ENCODE measurements around the gene TADA2B. TPM values are rescaled to one million over a fixed set of nuclear protein-coding genes. Genes with fewer than 3 reads are reported as not detected.

Gene TADA2B
- total and polyA plus RNA-seq, 2 experiments from 2014 or later: 3.6 to 11.4 TPM

- TF ChIP-seq REST (IDR thresholded peaks at IDR 0.05; ENCODE audit: unreplicated experiment): no peak
- TF ChIP-seq CREB1 (CRISPR knock-in tag; IDR thresholded peaks at IDR 0.05; ENCODE audit: low read depth): no peak
- TF ChIP-seq STAT1 (IDR thresholded peaks at IDR 0.05; ENCODE audit: unreplicated experiment): no peak
- TF ChIP-seq, protein P1, sequence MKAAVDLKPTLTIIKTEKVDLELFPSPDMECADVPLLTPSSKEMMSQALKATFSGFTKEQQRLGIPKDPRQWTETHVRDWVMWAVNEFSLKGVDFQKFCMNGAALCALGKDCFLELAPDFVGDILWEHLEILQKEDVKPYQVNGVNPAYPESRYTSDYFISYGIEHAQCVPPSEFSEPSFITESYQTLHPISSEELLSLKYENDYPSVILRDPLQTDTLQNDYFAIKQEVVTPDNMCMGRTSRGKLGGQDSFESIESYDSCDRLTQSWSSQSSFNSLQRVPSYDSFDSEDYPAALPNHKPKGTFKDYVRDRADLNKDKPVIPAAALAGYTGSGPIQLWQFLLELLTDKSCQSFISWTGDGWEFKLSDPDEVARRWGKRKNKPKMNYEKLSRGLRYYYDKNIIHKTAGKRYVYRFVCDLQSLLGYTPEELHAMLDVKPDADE (IDR thresholded peaks at IDR 0.05): no peak
- TF ChIP-seq EZH2phosphoT487 (IDR thresholded peaks at IDR 0.05; ENCODE audit: unreplicated experiment): no peak
Observed at GRCh38 chr4:7000421-7001176, 42.6 kb upstream of the TADA2B start (continued).

- H3K4me3 Mint-ChIP-seq: no peak overlapping the region
- ATAC-seq (no peak), DNase-seq (ENCODE audit: low spot score) (no peak)
- Histone ChIP-seq H2AFZ (no peak overlapping the region), H3K9me2 (ENCODE audit: insufficient read depth) (no peaks in the 10 kb centered on the region), H3K36me3 (ENCODE audit: insufficient read depth) (peaks cover 22% of the 10 kb centered on the region; the same call in 1 of the 2 replicates), H3K4me1 (ENCODE audit: insufficient read depth) (peaks cover 2% of the 10 kb centered on the region; the same call in 1 of the 2 replicates), H3F3A (replicated peaks; ENCODE audit: low read depth) (0 out of 2 replicates have a peak, but pooled peaks cover 2% of the 10 kb centered on the region), H3K79me2 (replicated peaks; ENCODE audit: insufficient read depth) (peaks cover 13% of the 10 kb centered on the region), H4K20me1 (replicated peaks; ENCODE audit: insufficient read depth) (peaks cover 39% of the 10 kb centered on the region), H3K4me2 (no peak overlapping the region), H3K4me3 (no peak overlapping the region), H3K27ac (ENCODE audit: low read depth) (no peak overlapping the region), H3K27me3 (ENCODE audit: insufficient read depth) (no peaks in the 10 kb centered on the region)
- peaks cover 4% of the 10 kb centered on the region for H3K27me3 Mint-ChIP-seq (ENCODE audit: insufficient read depth, low read depth, poor library complexity)
- TF ChIP-seq EZH2 (IDR thresholded peaks at IDR 0.05; ENCODE audit: low read depth, unreplicated experiment) (no peak), ZNF114 (CRISPR knock-in tag; IDR thresholded peaks at IDR 0.05) (no peak), NANOG (IDR thresholded peaks at IDR 0.05; ENCODE audit: borderline replicate concordance) (no peak), JUNB (IDR thresholded peaks at IDR 0.05; ENCODE audit: unreplicated experiment) (no peak), EZH2phosphoT487 (IDR thresholded peaks at IDR 0.05; ENCODE audit: unreplicated experiment) (no peak), STAT1 (IDR thresholded peaks at IDR 0.05; ENCODE audit: unreplicated experiment) (no peak), POLR2AphosphoS5 (IDR thresholded peaks at IDR 0.05; ENCODE audit: low read depth) (no peak)
- TF ChIP-seq, protein P1 (IDR thresholded peaks at IDR 0.05): no peak
- no peaks in the 10 kb centered on the region for H3K9me3 Mint-ChIP-seq
- H3K27ac Mint-ChIP-seq: no peak overlapping the region
- no peaks in the 10 kb centered on the region; the same call in 1 of the 3 replicates for H3K4me1 Mint-ChIP-seq
- H3K36me3 Mint-ChIP-seq (ENCODE audit: low read depth): peaks cover 77% of the 10 kb centered on the region
Observed at GRCh38 chr4:7001271-7001670, 41.9 kb upstream of the TADA2B start.

All from GM23338 (cell line).